Ectodermal cell (in vitro differentiated cells): ENCODE measurements around the gene INHBE.

Experiments
- H3K27ac ChIP-seq: 2 replicates; pipeline ENCODE4 v1.7.0; 2013; ENCODE audit warnings: mild to moderate bottlenecking, low read depth, low read length; ENCODE audit not compliant: insufficient read depth, poor library complexity, severe bottlenecking
- H3K27me3 ChIP-seq: 2 replicates; pipeline ENCODE4 v1.7.0; 2013; ENCODE audit warnings: mild to moderate bottlenecking, low read length; ENCODE audit not compliant: insufficient read depth, control insufficient read depth, poor library complexity, severe bottlenecking
- H3K36me3 ChIP-seq: one replicate; pipeline ENCODE4 v1.7.0; 2013; ENCODE audit warnings: low read length; ENCODE audit not compliant: control insufficient read depth, insufficient read depth
- H3K4me1 ChIP-seq: one replicate; pipeline ENCODE4 v1.7.0; 2013; ENCODE audit warnings: low read length; ENCODE audit not compliant: control insufficient read depth, insufficient read depth
- H3K4me3 ChIP-seq: 2 replicates; pipeline ENCODE4 v1.7.0; 2013; ENCODE audit warnings: low read depth, low read length, control low read depth; ENCODE audit not compliant: insufficient read depth
- H3K9me3 ChIP-seq: 2 replicates; pipeline ENCODE4 v1.7.0; 2013; ENCODE audit warnings: mild to moderate bottlenecking, low read length, moderate library complexity; ENCODE audit not compliant: control insufficient read depth
- WGBS, 2 experiments: methylation state at CpG; one replicate each; pipeline ENCODE4 v1.1.7; 2013; ENCODE audit warnings: missing lambda C conversion rate in 2 of 2; 5-methylcytosine and 5-hydroxymethylcytosine counted together

The INHBE gene

DNA sequence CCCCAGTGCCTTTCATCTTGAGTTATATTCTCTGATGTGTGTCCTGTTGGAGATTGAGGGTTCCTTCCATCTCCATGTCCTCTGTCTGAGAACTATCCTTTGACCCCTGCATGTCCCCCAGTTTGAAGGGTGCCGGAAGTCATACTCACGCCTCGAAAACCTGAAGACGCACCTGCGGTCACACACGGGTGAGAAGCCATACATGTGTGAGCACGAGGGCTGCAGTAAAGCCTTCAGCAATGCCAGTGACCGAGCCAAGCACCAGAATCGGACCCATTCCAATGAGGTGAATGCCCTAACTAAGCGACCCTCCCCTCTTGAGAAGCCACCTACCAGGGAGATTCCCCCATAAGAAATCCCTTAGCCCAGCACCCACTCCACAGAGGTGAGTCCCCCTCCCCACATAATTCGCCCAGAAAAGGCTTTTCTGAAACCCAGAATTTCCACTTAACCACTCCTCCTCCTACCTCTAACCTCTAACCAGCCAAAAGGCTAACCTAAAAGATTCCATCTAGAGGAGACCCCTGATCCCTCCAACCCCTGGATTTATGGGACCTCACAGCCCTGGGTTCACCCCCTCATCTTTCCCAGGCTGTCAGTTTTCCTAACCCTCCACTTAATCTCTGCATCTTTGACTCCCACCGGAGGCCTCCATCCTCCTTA, 12.2 kb downstream of the INHBE start:
- 92 to 93% methylated on average over 12 of the region's 12 CpGs for WGBS, 2 experiments
- Histone ChIP-seq H3K27me3 (peaks cover 6% of the 10 kb centered on the region), H3K4me3 (no peak overlapping the region)

DNA sequence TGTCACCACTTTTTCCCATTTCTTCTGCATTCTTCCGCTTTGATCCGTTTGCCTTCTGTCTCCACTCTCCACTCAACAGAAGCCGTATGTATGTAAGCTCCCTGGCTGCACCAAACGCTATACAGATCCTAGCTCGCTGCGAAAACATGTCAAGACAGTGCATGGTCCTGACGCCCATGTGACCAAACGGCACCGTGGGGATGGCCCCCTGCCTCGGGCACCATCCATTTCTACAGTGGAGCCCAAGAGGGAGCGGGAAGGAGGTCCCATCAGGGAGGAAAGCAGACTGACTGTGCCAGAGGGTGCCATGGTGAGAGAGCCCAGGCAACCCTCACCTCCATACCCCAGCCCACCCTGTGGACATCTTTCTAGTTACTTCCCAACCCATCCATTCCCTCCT, 12.8 kb downstream of the INHBE start:
- Histone ChIP-seq H3K4me1 (no peaks in the 10 kb centered on the region), H3K9me3 (no peaks in the 10 kb centered on the region), H3K27me3 (peaks cover 11% of the 10 kb centered on the region), H3K36me3 (no peaks in the 10 kb centered on the region), H3K27ac (no peak overlapping the region), H3K4me3 (no peak overlapping the region)
- WGBS, 2 experiments: 93 to 94% methylated on average over 11 of the region's 11 CpGs

More for the DNA sequence above, 12.2 kb downstream of the INHBE start:
- no peaks in the 10 kb centered on the region for H3K36me3 ChIP-seq
- no peaks in the 10 kb centered on the region for H3K9me3 ChIP-seq
- no peaks in the 10 kb centered on the region for H3K4me1 ChIP-seq
- H3K27ac ChIP-seq: no peak overlapping the region

DNA sequence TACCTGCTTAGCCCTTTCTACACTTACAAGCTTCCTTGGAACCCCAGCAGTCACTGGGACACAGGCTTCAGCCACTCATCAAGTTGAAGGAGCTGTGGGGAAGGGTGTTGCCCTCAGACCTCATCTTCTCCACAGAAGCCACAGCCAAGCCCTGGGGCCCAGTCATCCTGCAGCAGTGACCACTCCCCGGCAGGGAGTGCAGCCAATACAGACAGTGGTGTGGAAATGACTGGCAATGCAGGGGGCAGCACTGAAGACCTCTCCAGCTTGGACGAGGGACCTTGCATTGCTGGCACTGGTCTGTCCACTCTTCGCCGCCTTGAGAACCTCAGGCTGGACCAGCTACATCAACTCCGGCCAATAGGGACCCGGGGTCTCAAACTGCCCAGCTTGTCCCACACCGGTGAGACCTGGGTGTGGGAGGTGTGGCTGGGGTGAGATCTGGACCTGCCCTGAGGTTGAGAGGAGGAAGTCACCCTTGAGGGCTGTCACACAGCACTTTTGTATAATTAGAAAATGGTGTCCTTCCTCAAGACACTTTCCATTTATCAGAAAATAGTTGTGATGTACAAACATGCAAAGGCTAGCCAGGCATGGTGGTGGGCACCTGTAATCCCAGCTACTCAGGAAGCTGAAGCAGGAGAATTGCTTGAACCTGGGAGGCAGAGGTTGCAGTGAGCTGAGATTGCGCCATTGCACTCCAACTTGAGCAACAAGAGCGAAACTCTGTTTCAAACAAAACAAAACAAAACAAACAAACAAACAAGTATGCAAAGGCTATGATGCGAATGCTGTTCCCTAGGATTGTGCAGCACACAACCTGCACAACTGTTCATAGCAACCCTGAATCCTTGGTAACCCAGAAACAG, 14.4 kb downstream of the INHBE start:
- Histone ChIP-seq H3K27ac (no peak overlapping the region), H3K27me3 (peaks cover 28% of the 10 kb centered on the region), H3K4me3 (no peak overlapping the region), H3K9me3 (no peaks in the 10 kb centered on the region), H3K4me1 (no peaks in the 10 kb centered on the region), H3K36me3 (no peaks in the 10 kb centered on the region)
- WGBS, 2 experiments: 92 to 94% methylated on average over 10 of the region's 10 CpGs

DNA sequence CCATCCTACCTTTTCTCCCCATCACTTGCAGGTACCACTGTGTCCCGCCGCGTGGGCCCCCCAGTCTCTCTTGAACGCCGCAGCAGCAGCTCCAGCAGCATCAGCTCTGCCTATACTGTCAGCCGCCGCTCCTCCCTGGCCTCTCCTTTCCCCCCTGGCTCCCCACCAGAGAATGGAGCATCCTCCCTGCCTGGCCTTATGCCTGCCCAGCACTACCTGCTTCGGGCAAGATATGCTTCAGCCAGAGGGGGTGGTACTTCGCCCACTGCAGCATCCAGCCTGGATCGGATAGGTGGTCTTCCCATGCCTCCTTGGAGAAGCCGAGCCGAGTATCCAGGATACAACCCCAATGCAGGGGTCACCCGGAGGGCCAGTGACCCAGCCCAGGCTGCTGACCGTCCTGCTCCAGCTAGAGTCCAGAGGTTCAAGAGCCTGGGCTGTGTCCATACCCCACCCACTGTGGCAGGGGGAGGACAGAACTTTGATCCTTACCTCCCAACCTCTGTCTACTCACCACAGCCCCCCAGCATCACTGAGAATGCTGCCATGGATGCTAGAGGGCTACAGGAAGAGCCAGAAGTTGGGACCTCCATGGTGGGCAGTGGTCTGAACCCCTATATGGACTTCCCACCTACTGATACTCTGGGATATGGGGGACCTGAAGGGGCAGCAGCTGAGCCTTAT, 15.3 kb downstream of the INHBE start:
- H3K9me3 ChIP-seq: no peaks in the 10 kb centered on the region
- peaks cover 36% of the 10 kb centered on the region for H3K27me3 ChIP-seq
- no peaks in the 10 kb centered on the region for H3K36me3 ChIP-seq
- peaks cover under 1% of the 10 kb centered on the region for H3K4me1 ChIP-seq
- no peak overlapping the region for H3K4me3 ChIP-seq
- H3K27ac ChIP-seq: no peak overlapping the region
- WGBS, 2 experiments: 94 to 96% methylated on average over 14 of the region's 14 CpGs

DNA sequence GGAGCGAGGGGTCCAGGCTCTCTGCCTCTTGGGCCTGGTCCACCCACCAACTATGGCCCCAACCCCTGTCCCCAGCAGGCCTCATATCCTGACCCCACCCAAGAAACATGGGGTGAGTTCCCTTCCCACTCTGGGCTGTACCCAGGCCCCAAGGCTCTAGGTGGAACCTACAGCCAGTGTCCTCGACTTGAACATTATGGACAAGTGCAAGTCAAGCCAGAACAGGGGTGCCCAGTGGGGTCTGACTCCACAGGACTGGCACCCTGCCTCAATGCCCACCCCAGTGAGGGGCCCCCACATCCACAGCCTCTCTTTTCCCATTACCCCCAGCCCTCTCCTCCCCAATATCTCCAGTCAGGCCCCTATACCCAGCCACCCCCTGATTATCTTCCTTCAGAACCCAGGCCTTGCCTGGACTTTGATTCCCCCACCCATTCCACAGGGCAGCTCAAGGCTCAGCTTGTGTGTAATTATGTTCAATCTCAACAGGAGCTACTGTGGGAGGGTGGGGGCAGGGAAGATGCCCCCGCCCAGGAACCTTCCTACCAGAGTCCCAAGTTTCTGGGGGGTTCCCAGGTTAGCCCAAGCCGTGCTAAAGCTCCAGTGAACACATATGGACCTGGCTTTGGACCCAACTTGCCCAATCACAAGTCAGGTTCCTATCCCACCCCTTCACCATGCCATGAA, 16.0 kb downstream of the INHBE start:
- WGBS, 2 experiments: 85 to 88% methylated on average over 4 of the region's 4 CpGs
- Histone ChIP-seq H3K9me3 (no peaks in the 10 kb centered on the region), H3K27ac (no peak overlapping the region), H3K27me3 (peaks cover 43% of the 10 kb centered on the region), H3K4me1 (peaks cover 7% of the 10 kb centered on the region), H3K4me3 (no peak overlapping the region), H3K36me3 (no peaks in the 10 kb centered on the region)

DNA sequence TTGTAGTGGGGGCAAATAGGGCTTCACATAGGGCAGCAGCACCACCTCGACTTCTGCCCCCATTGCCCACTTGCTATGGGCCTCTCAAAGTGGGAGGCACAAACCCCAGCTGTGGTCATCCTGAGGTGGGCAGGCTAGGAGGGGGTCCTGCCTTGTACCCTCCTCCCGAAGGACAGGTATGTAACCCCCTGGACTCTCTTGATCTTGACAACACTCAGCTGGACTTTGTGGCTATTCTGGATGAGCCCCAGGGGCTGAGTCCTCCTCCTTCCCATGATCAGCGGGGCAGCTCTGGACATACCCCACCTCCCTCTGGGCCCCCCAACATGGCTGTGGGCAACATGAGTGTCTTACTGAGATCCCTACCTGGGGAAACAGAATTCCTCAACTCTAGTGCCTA, 16.6 kb downstream of the INHBE start:
- H3K27me3 ChIP-seq: peaks cover 49% of the 10 kb centered on the region
- no peaks in the 10 kb centered on the region for H3K9me3 ChIP-seq
- peaks cover 9% of the 10 kb centered on the region for H3K4me1 ChIP-seq
- 87 to 93% methylated on average over 3 of the region's 3 CpGs for WGBS, 2 experiments
- no peak overlapping the region for H3K4me3 ChIP-seq
- H3K27ac ChIP-seq: no peak overlapping the region
- H3K36me3 ChIP-seq: no peaks in the 10 kb centered on the region

DNA sequence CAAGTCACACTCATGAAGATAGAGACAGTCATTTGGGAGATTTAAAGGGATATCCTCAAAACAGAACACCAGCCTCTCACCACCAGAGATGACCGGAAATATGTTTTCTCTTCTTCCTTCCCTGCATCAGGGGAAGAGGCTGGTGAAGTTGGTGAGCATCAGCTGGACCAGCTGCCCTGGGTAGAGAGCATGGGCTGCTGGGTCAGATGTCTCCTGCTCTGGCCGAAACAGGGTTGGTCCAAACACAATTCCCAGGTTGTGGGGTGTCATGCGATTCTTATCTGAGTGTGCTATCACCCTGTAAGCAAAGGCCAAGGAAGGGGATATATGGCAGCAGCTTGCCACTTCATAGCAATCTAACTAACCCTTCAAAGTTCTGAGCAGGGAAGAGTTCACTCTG, 17.3 kb downstream of the INHBE start:
- H3K4me1 ChIP-seq: peaks cover 9% of the 10 kb centered on the region
- H3K4me3 ChIP-seq: no peak overlapping the region
- WGBS, 2 experiments: 90 to 91% methylated on average over 3 of the region's 3 CpGs
- H3K27ac ChIP-seq: no peak overlapping the region
- H3K9me3 ChIP-seq: no peaks in the 10 kb centered on the region
- H3K27me3 ChIP-seq: peaks cover 56% of the 10 kb centered on the region
- no peaks in the 10 kb centered on the region for H3K36me3 ChIP-seq

DNA sequence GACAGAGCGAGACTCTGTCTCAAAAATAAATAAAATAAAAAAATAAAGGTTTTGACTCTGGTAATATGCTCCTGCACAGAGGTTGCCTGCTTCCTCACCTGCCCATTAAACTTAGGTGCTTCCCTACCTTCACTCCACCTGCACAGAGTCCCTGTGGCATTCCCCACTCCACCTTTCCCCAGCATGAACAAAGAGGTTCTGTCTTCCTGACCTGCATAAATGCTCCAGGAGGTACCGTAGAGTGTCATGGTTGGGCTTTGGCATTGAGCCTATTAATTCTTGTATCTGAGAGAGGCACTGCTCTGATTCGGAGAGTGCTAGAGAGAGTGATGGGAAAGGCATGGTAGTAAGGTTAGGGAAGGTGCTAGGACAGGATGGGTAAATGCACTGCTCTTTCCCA, 18.3 kb downstream of the INHBE start:
- Histone ChIP-seq H3K4me1 (peaks cover 9% of the 10 kb centered on the region), H3K4me3 (no peak overlapping the region), H3K9me3 (no peaks in the 10 kb centered on the region), H3K27me3 (peaks cover 66% of the 10 kb centered on the region), H3K36me3 (no peaks in the 10 kb centered on the region), H3K27ac (no peak overlapping the region)
- WGBS, 2 experiments: 78 to 93% methylated on average over 3 of the region's 3 CpGs

DNA sequence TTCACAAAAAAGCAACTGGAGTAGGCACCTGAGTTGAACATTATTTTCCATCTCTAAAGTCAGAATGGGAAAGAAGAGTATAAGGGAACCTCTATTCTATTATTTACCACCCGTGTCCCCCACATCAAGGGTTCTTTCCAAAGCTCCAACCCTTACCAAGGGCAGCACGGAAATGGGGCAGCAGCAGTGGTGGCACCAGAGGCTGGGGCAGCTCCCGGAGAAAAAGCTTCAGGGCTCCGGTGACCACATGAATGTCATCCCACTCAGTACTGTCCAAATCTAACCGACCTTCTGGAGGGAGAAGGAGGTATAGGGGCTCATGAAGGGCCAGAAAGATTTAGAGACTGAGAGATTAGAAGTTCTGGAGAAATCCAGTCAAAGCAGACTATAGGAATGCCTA, 18.8 kb downstream of the INHBE start:
- H3K9me3 ChIP-seq: no peaks in the 10 kb centered on the region
- 89 to 91% methylated on average over 5 of the region's 5 CpGs for WGBS, 2 experiments

More for the DNA sequence above, 18.8 kb downstream of the INHBE start:
- H3K27me3 ChIP-seq: peaks cover 71% of the 10 kb centered on the region
- no peaks in the 10 kb centered on the region for H3K36me3 ChIP-seq
- H3K4me3 ChIP-seq: no peak overlapping the region
- H3K4me1 ChIP-seq: peaks cover 9% of the 10 kb centered on the region
- no peak overlapping the region for H3K27ac ChIP-seq
